Measurements from ENCODE around the gene GPS2. TPM values are rescaled to one million over a fixed set of nuclear protein-coding genes. Genes with fewer than 3 reads are reported as not detected.

The GPS2 gene
- total RNA-seq, 6 experiments from 2014 or later: 34.7 to 45.2 (median 40.7) TPM

DNA sequence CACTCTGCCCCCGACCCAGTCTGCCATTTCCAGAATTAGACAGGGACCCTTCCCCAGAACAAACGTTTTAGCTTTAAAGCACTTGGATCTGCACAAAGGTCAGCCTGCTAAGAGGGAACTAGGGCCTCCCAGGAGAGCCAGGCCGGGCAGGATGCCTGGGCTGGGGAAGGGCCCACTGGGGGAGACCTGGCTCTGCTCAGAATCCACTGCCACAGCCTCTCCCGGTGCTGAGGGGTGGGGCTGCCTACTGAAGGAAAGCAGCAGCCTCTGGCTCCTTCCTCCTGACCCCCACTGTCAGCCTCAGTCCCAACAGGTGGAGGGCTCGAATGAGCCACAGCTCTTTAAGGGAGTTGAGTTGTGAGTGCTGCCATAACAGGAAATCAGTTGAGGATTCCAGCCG, 22.4 kb downstream of the GPS2 start:
- peaks cover 11% of the 10 kb centered on the region for H3K4me1 Mint-ChIP-seq (ENCODE audit: low read depth)
- H3K9me3 Mint-ChIP-seq: no peaks in the 10 kb centered on the region
- no peak for TF ChIP-seq CTCF (IDR thresholded peaks at IDR 0.05)
- H3K4me3 Mint-ChIP-seq: no peak overlapping the region
- H3K27me3 Mint-ChIP-seq (ENCODE audit: insufficient read depth): peaks cover 55% of the 10 kb centered on the region
- no peak for DNase-seq
- no peaks in the 10 kb centered on the region for H3K36me3 Mint-ChIP-seq (ENCODE audit: low read depth)
- H3K27ac Mint-ChIP-seq: no peak overlapping the region

- Mint-ChIP-seq H3K4me1 (ENCODE audit: low read depth) (peaks cover 11% of the 10 kb centered on the region), H3K27ac (no peak overlapping the region), H3K36me3 (ENCODE audit: low read depth) (no peaks in the 10 kb centered on the region), H3K4me3 (no peak overlapping the region), H3K27me3 (ENCODE audit: insufficient read depth) (peaks cover 61% of the 10 kb centered on the region), H3K9me3 (no peaks in the 10 kb centered on the region)
- no peak for DNase-seq
- no peak for TF ChIP-seq CTCF (IDR thresholded peaks at IDR 0.05)
Measured at GRCh38 chr17:7292194-7292593, 23.0 kb downstream of the GPS2 start.

GRCh38 chr17:7290685-7291084, 24.5 kb downstream of the GPS2 start:
- no peaks in the 10 kb centered on the region for H3K36me3 Mint-ChIP-seq (ENCODE audit: low read depth)
- no peak overlapping the region for H3K4me3 Mint-ChIP-seq
- H3K4me1 Mint-ChIP-seq (ENCODE audit: low read depth): no peaks in the 10 kb centered on the region
- no peaks in the 10 kb centered on the region for H3K9me3 Mint-ChIP-seq
- no peak for DNase-seq
- no peak for TF ChIP-seq CTCF (IDR thresholded peaks at IDR 0.05)
- peaks cover 66% of the 10 kb centered on the region for H3K27me3 Mint-ChIP-seq (ENCODE audit: insufficient read depth)
- H3K27ac Mint-ChIP-seq: no peak overlapping the region

GRCh38 chr17:7290166-7290565, 25.0 kb downstream of the GPS2 start:
- no peak for TF ChIP-seq CTCF (IDR thresholded peaks at IDR 0.05)
- no peaks in the 10 kb centered on the region for H3K9me3 Mint-ChIP-seq
- H3K27me3 Mint-ChIP-seq (ENCODE audit: insufficient read depth): peaks cover 68% of the 10 kb centered on the region
- H3K4me3 Mint-ChIP-seq: no peak overlapping the region
- no peak for DNase-seq
- H3K36me3 Mint-ChIP-seq (ENCODE audit: low read depth): no peaks in the 10 kb centered on the region
- no peaks in the 10 kb centered on the region for H3K4me1 Mint-ChIP-seq (ENCODE audit: low read depth)
- no peak overlapping the region for H3K27ac Mint-ChIP-seq

- H3K9me3 Mint-ChIP-seq: no peaks in the 10 kb centered on the region
- H3K27me3 Mint-ChIP-seq (ENCODE audit: insufficient read depth): peaks cover 72% of the 10 kb centered on the region
- H3K36me3 Mint-ChIP-seq (ENCODE audit: low read depth): no peaks in the 10 kb centered on the region
- no peak for TF ChIP-seq CTCF (IDR thresholded peaks at IDR 0.05)
- H3K4me1 Mint-ChIP-seq (ENCODE audit: low read depth): no peaks in the 10 kb centered on the region
- no peak overlapping the region for H3K27ac Mint-ChIP-seq
- H3K4me3 Mint-ChIP-seq: no peak overlapping the region
- DNase-seq: no peak
Measured at GRCh38 chr17:7289256-7290032, 25.7 kb downstream of the GPS2 start.

Data from HFFc6 (cell line).